ENCODE results near the gene SYNGAP1. TPM values are rescaled to one million over a fixed set of nuclear protein-coding genes. Genes with fewer than 3 reads are reported as not detected.
"Not testable (repeated sequence)": the region's sequence is repeated elsewhere in the genome, so short reads cannot be mapped to it uniquely, and the experiment has no call there.

SYNGAP1 gene
- total RNA-seq: 6.9 and 8.8 TPM in 2 replicates

DNA sequence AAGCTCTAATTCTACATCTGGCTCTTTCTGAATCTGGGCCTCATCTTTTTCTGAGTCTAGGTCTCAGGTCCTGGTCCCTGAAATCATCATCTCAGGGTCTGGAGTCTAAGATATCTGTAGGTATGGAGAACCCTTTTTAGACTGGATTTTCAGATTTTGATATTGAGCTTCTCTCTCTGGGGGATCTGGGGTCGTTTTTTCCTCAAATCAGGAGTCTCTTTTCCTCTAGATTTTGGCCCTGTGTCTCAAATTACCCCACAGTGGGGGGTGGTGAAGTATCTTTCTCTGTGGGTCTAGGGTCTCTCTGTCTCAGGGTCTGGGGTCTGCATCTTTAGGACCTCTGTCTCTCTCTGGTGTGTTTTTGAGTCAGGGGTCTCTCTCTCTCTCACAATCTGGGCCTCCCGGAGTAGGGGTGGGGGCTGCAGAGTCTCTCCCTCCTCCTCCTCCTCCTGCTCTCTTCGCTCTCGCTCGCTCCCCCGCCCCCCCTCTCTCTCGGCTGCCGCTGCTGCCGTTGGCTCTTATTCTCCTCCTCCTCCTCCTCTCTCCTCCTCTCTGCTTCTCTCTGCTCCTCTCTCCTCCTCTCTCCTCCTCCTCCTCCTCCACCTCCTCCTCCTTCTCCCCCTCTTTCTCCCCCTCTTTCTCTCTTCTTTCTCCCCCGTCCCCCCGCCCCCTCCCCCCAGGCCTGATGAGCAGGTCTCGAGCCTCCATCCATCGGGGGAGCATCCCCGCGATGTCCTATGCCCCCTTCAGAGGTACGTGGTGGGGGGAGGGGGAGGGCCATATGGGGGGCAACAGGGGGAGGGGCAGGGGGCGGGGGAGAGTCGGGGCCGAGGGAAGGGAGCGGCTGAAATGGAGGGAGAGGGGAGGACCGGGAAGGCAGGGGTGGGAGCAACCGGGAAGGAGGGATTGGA, at the start of gene SYNGAP1:
TSS of gene SYNGAP1 (plus strand) at position 486 of the 911 bp plus-strand sequence. CDS start at position 686, 200 bp downstream.
- Histone ChIP-seq H3K27me3 (ENCODE audit: insufficient read depth, low read length) (no peaks in the 10 kb centered on the region), H2AFZ (ENCODE audit: low read length) (peak within 1 kb of the TSS; percentile 44), H4K20me1 (ENCODE audit: insufficient read depth, low read length) (peaks cover 16% of the 10 kb centered on the region), H3K4me1 (ENCODE audit: insufficient read depth, low read length) (peaks cover 56% of the 10 kb centered on the region), H3K4me2 (ENCODE audit: insufficient read depth, low read length) (peak within 1 kb of the TSS; percentile 81), H3K4me3 (ENCODE audit: insufficient read depth, low read length) (peak within 1 kb of the TSS; percentile 99), H3K79me2 (ENCODE audit: insufficient read depth, low read length) (peaks cover 79% of the 10 kb centered on the region), H3K36me3 (ENCODE audit: insufficient read depth, low read length) (peaks cover 24% of the 10 kb centered on the region), H3K27ac (ENCODE audit: low read depth, low read length) (peak within 1 kb of the TSS; percentile 99), H3K9me3 (ENCODE audit: low read depth, low read length) (no peaks in the 10 kb centered on the region)
- TF ChIP-seq, protein P1, sequence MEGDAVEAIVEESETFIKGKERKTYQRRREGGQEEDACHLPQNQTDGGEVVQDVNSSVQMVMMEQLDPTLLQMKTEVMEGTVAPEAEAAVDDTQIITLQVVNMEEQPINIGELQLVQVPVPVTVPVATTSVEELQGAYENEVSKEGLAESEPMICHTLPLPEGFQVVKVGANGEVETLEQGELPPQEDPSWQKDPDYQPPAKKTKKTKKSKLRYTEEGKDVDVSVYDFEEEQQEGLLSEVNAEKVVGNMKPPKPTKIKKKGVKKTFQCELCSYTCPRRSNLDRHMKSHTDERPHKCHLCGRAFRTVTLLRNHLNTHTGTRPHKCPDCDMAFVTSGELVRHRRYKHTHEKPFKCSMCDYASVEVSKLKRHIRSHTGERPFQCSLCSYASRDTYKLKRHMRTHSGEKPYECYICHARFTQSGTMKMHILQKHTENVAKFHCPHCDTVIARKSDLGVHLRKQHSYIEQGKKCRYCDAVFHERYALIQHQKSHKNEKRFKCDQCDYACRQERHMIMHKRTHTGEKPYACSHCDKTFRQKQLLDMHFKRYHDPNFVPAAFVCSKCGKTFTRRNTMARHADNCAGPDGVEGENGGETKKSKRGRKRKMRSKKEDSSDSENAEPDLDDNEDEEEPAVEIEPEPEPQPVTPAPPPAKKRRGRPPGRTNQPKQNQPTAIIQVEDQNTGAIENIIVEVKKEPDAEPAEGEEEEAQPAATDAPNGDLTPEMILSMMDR (IDR thresholded peaks at IDR 0.05; ENCODE audit: extremely low read depth, low read depth, low read length): no peak
- DNase-seq (ENCODE audit: insufficient read length, low spot score, missing footprints): peak; percentile 72

DNA sequence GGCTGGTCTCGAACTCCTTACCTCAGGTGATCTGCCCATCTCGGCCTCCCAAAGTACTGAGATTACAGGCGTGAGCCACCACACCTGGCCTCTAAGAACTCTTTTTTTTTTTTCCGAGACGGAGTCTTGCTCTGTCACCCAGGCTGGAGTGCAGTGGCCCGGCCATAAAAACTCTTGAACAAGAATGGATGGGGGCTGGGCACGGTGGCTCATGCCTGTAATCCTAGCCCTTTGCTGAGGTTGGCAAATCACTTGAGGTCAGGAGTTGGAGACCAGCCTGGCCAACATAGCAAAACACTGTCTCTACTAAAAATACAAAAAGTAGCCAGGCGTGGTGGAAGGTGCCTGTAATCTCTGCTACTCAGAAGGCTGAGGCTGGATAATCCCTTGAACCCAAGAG, 48.0 kb upstream of the SYNGAP1 start:
- not testable (repeated sequence) for DNase-seq (ENCODE audit: insufficient read length, low spot score, missing footprints); H3K4me2 ChIP-seq (ENCODE audit: insufficient read depth, low read length); H4K20me1 ChIP-seq (ENCODE audit: insufficient read depth, low read length); H3K79me2 ChIP-seq (ENCODE audit: insufficient read depth, low read length); H3K4me3 ChIP-seq (ENCODE audit: insufficient read depth, low read length); H3K27me3 ChIP-seq (ENCODE audit: insufficient read depth, low read length); H2AFZ ChIP-seq (ENCODE audit: low read length); H3K27ac ChIP-seq (ENCODE audit: low read depth, low read length); H3K36me3 ChIP-seq (ENCODE audit: insufficient read depth, low read length); H3K9me3 ChIP-seq (ENCODE audit: low read depth, low read length)
- H3K4me1 ChIP-seq (ENCODE audit: insufficient read depth, low read length): peaks cover 18% of the 10 kb centered on the region

DNA sequence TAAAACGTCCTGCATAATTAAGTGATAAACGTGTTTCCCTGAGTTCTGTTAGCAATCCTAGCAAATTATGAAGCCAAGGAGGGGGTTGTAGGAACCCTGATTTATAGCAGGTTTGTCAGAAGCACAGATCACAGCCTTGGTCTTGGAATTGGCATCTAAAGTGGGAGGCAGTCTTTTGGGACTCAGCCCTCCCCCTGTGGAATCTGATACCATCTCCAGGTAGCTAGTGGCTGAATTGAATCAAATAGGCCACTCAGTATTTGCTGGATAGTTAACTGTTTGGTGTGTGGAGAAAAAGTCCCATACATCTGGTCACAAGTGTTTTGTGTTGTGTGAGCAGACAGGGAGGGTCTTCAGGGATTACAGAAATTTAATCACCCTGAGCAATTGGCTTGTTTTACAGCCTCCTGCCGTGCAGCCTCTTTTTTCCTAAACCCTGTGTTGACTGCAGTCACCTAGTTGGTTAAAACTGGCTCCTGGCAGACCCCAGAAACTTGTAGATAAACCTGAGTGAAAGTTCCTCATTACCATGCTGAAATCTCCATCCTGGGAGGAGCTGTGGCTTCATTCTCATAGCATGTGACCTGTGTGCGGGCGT, 47.2 kb upstream of the SYNGAP1 start:
- H3K4me1 ChIP-seq (ENCODE audit: insufficient read depth, low read length): peaks cover 25% of the 10 kb centered on the region
- H3K9me3 ChIP-seq (ENCODE audit: low read depth, low read length): no peaks in the 10 kb centered on the region
- no peaks in the 10 kb centered on the region for H4K20me1 ChIP-seq (ENCODE audit: insufficient read depth, low read length)
- H3K36me3 ChIP-seq (ENCODE audit: insufficient read depth, low read length): no peaks in the 10 kb centered on the region
- no peak overlapping the region for H2AFZ ChIP-seq (ENCODE audit: low read length)
- no peak overlapping the region for H3K4me2 ChIP-seq (ENCODE audit: insufficient read depth, low read length)
- no peaks in the 10 kb centered on the region for H3K79me2 ChIP-seq (ENCODE audit: insufficient read depth, low read length)
- H3K27me3 ChIP-seq (ENCODE audit: insufficient read depth, low read length): no peaks in the 10 kb centered on the region
- TF ChIP-seq, protein P1 (IDR thresholded peaks at IDR 0.05; ENCODE audit: extremely low read depth, low read depth, low read length): no peak
- no peak overlapping the region for H3K27ac ChIP-seq (ENCODE audit: low read depth, low read length)
- no peak overlapping the region for H3K4me3 ChIP-seq (ENCODE audit: insufficient read depth, low read length)
- peak; percentile 1 for DNase-seq (ENCODE audit: insufficient read length, low spot score, missing footprints)

DNA sequence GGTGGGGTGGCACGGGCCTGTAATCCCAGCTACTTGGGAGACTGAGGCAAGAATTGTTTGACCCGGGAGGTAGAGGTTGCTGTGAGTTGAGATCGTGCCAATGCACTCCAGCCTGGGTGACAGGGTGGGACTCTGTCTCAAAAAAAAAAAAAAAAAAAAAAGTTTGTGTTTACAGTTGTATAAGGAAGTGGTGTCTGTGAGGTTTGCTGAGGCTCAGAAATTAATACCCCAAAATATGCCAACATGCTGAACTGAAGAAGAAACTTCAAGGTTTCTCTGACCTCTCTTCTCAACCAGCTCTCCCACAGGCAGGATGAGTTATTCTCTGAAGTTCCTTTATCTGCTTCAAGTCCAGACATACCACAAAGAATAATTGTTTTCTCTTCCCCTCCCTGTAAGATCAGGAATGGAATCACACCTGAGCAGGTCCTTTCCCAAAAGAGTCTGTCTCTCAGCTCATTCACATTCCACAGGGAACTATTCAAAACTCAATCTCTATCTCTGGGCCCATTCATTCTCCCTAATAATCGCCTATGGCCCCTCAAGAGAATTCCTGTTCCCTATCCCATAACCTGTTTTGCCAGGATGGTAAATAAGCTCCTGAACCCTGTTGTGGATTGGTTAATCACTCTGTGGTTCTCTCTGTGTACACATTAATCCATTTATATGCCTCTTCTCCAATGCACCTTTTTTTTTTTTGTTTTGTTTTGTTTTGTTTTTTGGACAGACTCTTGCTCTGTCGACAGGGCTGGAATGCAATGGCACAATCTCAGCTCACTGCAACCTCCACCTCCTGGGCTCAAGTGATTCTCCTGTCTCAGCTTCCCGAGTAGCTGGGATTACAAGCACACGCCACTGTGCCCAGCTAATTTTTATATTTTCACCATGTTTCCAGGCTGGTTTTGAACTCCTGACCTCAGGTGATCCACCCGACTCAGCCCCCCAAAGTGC, 45.6 kb upstream of the SYNGAP1 start:
- TF ChIP-seq, protein P1 (IDR thresholded peaks at IDR 0.05; ENCODE audit: extremely low read depth, low read depth, low read length): no peak
- no peak overlapping the region for H3K4me3 ChIP-seq (ENCODE audit: insufficient read depth, low read length)

More for the DNA sequence above, 45.6 kb upstream of the SYNGAP1 start:
- H3K9me3 ChIP-seq (ENCODE audit: low read depth, low read length): no peaks in the 10 kb centered on the region
- H3K79me2 ChIP-seq (ENCODE audit: insufficient read depth, low read length): no peaks in the 10 kb centered on the region
- H4K20me1 ChIP-seq (ENCODE audit: insufficient read depth, low read length): no peaks in the 10 kb centered on the region
- no peak overlapping the region for H3K4me2 ChIP-seq (ENCODE audit: insufficient read depth, low read length)
- no peak overlapping the region for H3K27ac ChIP-seq (ENCODE audit: low read depth, low read length)
- H3K36me3 ChIP-seq (ENCODE audit: insufficient read depth, low read length): no peaks in the 10 kb centered on the region
- H3K4me1 ChIP-seq (ENCODE audit: insufficient read depth, low read length): peaks cover 26% of the 10 kb centered on the region
- H2AFZ ChIP-seq (ENCODE audit: low read length): no peak overlapping the region
- DNase-seq (ENCODE audit: insufficient read length, low spot score, missing footprints): peak; percentile 26
- no peaks in the 10 kb centered on the region for H3K27me3 ChIP-seq (ENCODE audit: insufficient read depth, low read length)

Measured in osteoblast (primary cell).